Urinary bladder (tissue), 4 donors: ENCODE data around the gene PDE8B. TPM values are rescaled to one million over a fixed set of nuclear protein-coding genes. Genes with fewer than 3 reads are reported as not detected.

Experiments used
- DNase-seq: peaks from one replicate; pipeline ENCODE4 v3.0.0-alpha.2; 2015; ENCODE audit errors: extremely low spot score
- H3K27ac ChIP-seq: one replicate; pipeline ENCODE4 v1.5.1; 2013; ENCODE audit warnings: low read depth, mild to moderate bottlenecking, moderate library complexity
- H3K36me3 ChIP-seq: one replicate; pipeline ENCODE4 v1.6.1; 2013; ENCODE audit warnings: mild to moderate bottlenecking, moderate library complexity; ENCODE audit not compliant: insufficient read depth
- H3K4me1 ChIP-seq: one replicate; pipeline ENCODE4 v1.6.1; 2013; ENCODE audit warnings: mild to moderate bottlenecking, moderate library complexity; ENCODE audit not compliant: insufficient read depth
- H3K4me3 ChIP-seq: one replicate; pipeline ENCODE4 v1.5.1; 2013; ENCODE audit warnings: low read depth, low read length
- WGBS: extraction: QIAGEN DNeasy Blood & Tissue Kit; methylation state at CpG from one replicate; pipeline ENCODE4 v1.1.7; 2013; 5-methylcytosine and 5-hydroxymethylcytosine counted together
- polyA plus RNA-seq: library from polyadenylated mRNA; stranded (reverse); fragments of 200-250 nt; gene quantifications from one replicate; pipeline ENCODE4 v1.2.3, GENCODE V29; 2013
- total RNA-seq: library from RNA; depleted of rRNA; stranded (reverse); fragments of >200 nt; gene quantifications from one replicate; pipeline ENCODE4 v1.2.3, GENCODE V29; 2014
- donor health status: healthy with polysubstance abuse.
- donor health status: healthy.

Gene PDE8B
- total and polyA plus RNA-seq, 2 donors, result 2.4 to 2.9 TPM

- no peak for DNase-seq
- Histone ChIP-seq H3K36me3 (no peaks in the 10 kb centered on the region), H3K27ac (no peak overlapping the region), H3K4me1 (peaks cover 1% of the 10 kb centered on the region), H3K4me3 (no peak overlapping the region)
- 57% methylated on average over 2 of the region's 2 CpGs for WGBS
Observed at GRCh38 chr5:77423022-77423750, 212.7 kb downstream of the PDE8B start.

GRCh38 chr5:77424921-77425320, 214.4 kb downstream of the PDE8B start:
- H3K4me1 ChIP-seq, result peaks cover 1% of the 10 kb centered on the region

GRCh38 chr5:77425420-77425819, 214.9 kb downstream of the PDE8B start:
- peaks cover 1% of the 10 kb centered on the region for H3K4me1 ChIP-seq
- H3K4me3 ChIP-seq, result no peak overlapping the region
- DNase-seq, result no peak
- no peaks in the 10 kb centered on the region for H3K36me3 ChIP-seq
- 92% methylated on average over 5 of the region's 5 CpGs for WGBS
- no peak overlapping the region for H3K27ac ChIP-seq

More at GRCh38 chr5:77424921-77425320, 214.4 kb downstream of the PDE8B start:
- Histone ChIP-seq H3K4me3 (no peak overlapping the region), H3K36me3 (no peaks in the 10 kb centered on the region), H3K27ac (no peak overlapping the region)
- 73% methylated on average over 2 of the region's 2 CpGs for WGBS
- no peak for DNase-seq

GRCh38 chr5:77425998-77426659, 215.6 kb downstream of the PDE8B start:
- WGBS, result 38% methylated on average over 8 of the region's 8 CpGs
- Histone ChIP-seq H3K27ac (no peak overlapping the region), H3K4me3 (no peak overlapping the region), H3K36me3 (no peaks in the 10 kb centered on the region), H3K4me1 (peaks cover 1% of the 10 kb centered on the region)
- DNase-seq, result no peak

GRCh38 chr5:77426670-77427069, 216.2 kb downstream of the PDE8B start:
- Histone ChIP-seq H3K4me3 (no peak overlapping the region), H3K4me1 (peaks cover 1% of the 10 kb centered on the region), H3K27ac (no peak overlapping the region), H3K36me3 (no peaks in the 10 kb centered on the region)
- DNase-seq, result no peak
- 41% methylated on average over 2 of the region's 2 CpGs for WGBS

GRCh38 chr5:77427998-77428397, 217.5 kb downstream of the PDE8B start:
- peaks cover 2% of the 10 kb centered on the region for H3K36me3 ChIP-seq
- H3K4me1 ChIP-seq, result peaks cover 1% of the 10 kb centered on the region
- H3K27ac ChIP-seq, result no peak overlapping the region
- no peak overlapping the region for H3K4me3 ChIP-seq
- no peak for DNase-seq

GRCh38 chr5:77428526-77428925, 218.0 kb downstream of the PDE8B start:
- WGBS, result 30% methylated on average over 5 of the region's 5 CpGs
- no peak for DNase-seq
- Histone ChIP-seq H3K27ac (no peak overlapping the region), H3K36me3 (peaks cover 2% of the 10 kb centered on the region), H3K4me1 (peaks cover 1% of the 10 kb centered on the region), H3K4me3 (no peak overlapping the region)

- Histone ChIP-seq H3K27ac (no peak overlapping the region), H3K4me1 (peaks cover 1% of the 10 kb centered on the region), H3K36me3 (peaks cover 2% of the 10 kb centered on the region), H3K4me3 (no peak overlapping the region)
- 96% methylated on average over 1 of the region's 1 CpG for WGBS
- no peak for DNase-seq
Observed at GRCh38 chr5:77430726-77431125, 220.2 kb downstream of the PDE8B start.

GRCh38 chr5:77431286-77431685, 220.8 kb downstream of the PDE8B start:
- Histone ChIP-seq H3K27ac (no peak overlapping the region), H3K4me3 (no peak overlapping the region), H3K4me1 (no peaks in the 10 kb centered on the region), H3K36me3 (peaks cover 2% of the 10 kb centered on the region)
- 78% methylated on average over 3 of the region's 3 CpGs for WGBS
- DNase-seq, result no peak

- WGBS, result 97% methylated on average over 1 of the region's 1 CpG
- H3K27ac ChIP-seq, result no peak overlapping the region
- H3K36me3 ChIP-seq, result peaks cover 2% of the 10 kb centered on the region
- DNase-seq, result no peak
- H3K4me3 ChIP-seq, result no peak overlapping the region
- H3K4me1 ChIP-seq, result no peaks in the 10 kb centered on the region
Observed at GRCh38 chr5:77431719-77432118, 221.2 kb downstream of the PDE8B start.

GRCh38 chr5:77437194-77437593, 226.7 kb downstream of the PDE8B start:
- Histone ChIP-seq H3K27ac (no peak overlapping the region), H3K4me3 (no peak overlapping the region), H3K4me1 (no peaks in the 10 kb centered on the region), H3K36me3 (peaks cover 2% of the 10 kb centered on the region)
- 85% methylated on average over 5 of the region's 5 CpGs for WGBS
- no peak for DNase-seq

GRCh38 chr5:77438071-77438470, 227.6 kb downstream of the PDE8B start:
- H3K4me3 ChIP-seq, result no peak overlapping the region
- peaks cover 2% of the 10 kb centered on the region for H3K36me3 ChIP-seq
- WGBS, result 85% methylated on average over 3 of the region's 3 CpGs
- H3K4me1 ChIP-seq, result no peaks in the 10 kb centered on the region
- no peak overlapping the region for H3K27ac ChIP-seq
- no peak for DNase-seq

- Histone ChIP-seq H3K4me3 (no peak overlapping the region), H3K27ac (no peak overlapping the region), H3K36me3 (no peaks in the 10 kb centered on the region), H3K4me1 (no peaks in the 10 kb centered on the region)
- 69% methylated on average over 1 of the region's 1 CpG for WGBS
- DNase-seq, result no peak
Observed at GRCh38 chr5:77443670-77444069, 233.2 kb downstream of the PDE8B start.

GRCh38 chr5:77444356-77444755, 233.9 kb downstream of the PDE8B start:
- DNase-seq, result no peak
- WGBS, result 89% methylated on average over 1 of the region's 1 CpG
- Histone ChIP-seq H3K4me3 (no peak overlapping the region), H3K4me1 (no peaks in the 10 kb centered on the region), H3K36me3 (peaks cover 3% of the 10 kb centered on the region), H3K27ac (no peak overlapping the region)
